Trophoblast cell (in vitro differentiated cells and primary cell): Measurements from ENCODE around the gene LRRC10.

ENCODE experiments used
- DNase-seq, 2 donors: peaks; one replicate each; pipeline ENCODE4 v3.0.0-alpha.2; 2016
- H2AFZ ChIP-seq: 2 replicates; pipeline ENCODE4 v1.6.1; 2013; ENCODE audit warnings: low read length, moderate library complexity, mild to moderate bottlenecking; ENCODE audit not compliant: insufficient read depth, poor library complexity
- H2AK5ac ChIP-seq: 2 replicates; pipeline ENCODE4 v1.6.1; 2013; ENCODE audit warnings: mild to moderate bottlenecking, low read length
- H2BK120ac ChIP-seq: 2 replicates; pipeline ENCODE4 v1.6.1; 2013; ENCODE audit warnings: low read length, mild to moderate bottlenecking, moderate library complexity; ENCODE audit not compliant: insufficient read depth, poor library complexity
- H2BK12ac ChIP-seq: 2 replicates; pipeline ENCODE4 v1.6.1; 2013; ENCODE audit warnings: mild to moderate bottlenecking, low read length, moderate library complexity
- H2BK5ac ChIP-seq: 2 replicates; pipeline ENCODE4 v1.6.1; 2013; ENCODE audit warnings: low read length, low read depth, moderate library complexity, mild to moderate bottlenecking; ENCODE audit not compliant: poor library complexity
- H3K14ac ChIP-seq: 2 replicates; pipeline ENCODE4 v1.6.1; 2013; ENCODE audit warnings: mild to moderate bottlenecking, low read length
- H3K18ac ChIP-seq: 2 replicates; pipeline ENCODE4 v1.6.1; 2013; ENCODE audit warnings: mild to moderate bottlenecking, low read length
- H3K23ac ChIP-seq: 2 replicates; pipeline ENCODE4 v1.6.1; 2013; ENCODE audit warnings: low read length
- H3K27ac ChIP-seq: 2 replicates; pipeline ENCODE4 v1.5.1; 2013; ENCODE audit warnings: low read depth, mild to moderate bottlenecking, inconsistent platforms, low read length, moderate library complexity
- H3K27me3 ChIP-seq: 2 replicates; pipeline ENCODE4 v1.6.1; 2013; ENCODE audit warnings: inconsistent platforms, mild to moderate bottlenecking, low read length, moderate library complexity; ENCODE audit not compliant: insufficient read depth
- H3K36me3 ChIP-seq, 2 experiments: 1 replicate in 1 of 2; 2 replicates in 1 of 2; pipeline ENCODE4 v1.6.1; 2013; ENCODE audit warnings: low read length in 2 of 2, mild to moderate bottlenecking in 2 of 2, moderate library complexity in 1 of 2; ENCODE audit not compliant: insufficient read depth in 2 of 2, control insufficient read depth in 1 of 2
- H3K4ac ChIP-seq: 2 replicates; pipeline ENCODE4 v1.6.1; 2013; ENCODE audit warnings: low read depth, mild to moderate bottlenecking, low read length, moderate library complexity
- H3K4me1 ChIP-seq, 2 experiments: 1 replicate in 1 of 2; 2 replicates in 1 of 2; pipeline ENCODE4 v1.6.1; 2013; ENCODE audit warnings: low read length in 2 of 2, mild to moderate bottlenecking in 2 of 2, moderate library complexity in 1 of 2; ENCODE audit not compliant: insufficient read depth in 2 of 2, control insufficient read depth in 1 of 2
- H3K4me2 ChIP-seq: 2 replicates; pipeline ENCODE4 v1.6.1; 2013; ENCODE audit warnings: inconsistent platforms, mild to moderate bottlenecking, low read length, moderate library complexity
- H3K4me3 ChIP-seq: 2 replicates; pipeline ENCODE4 v1.5.1; 2013; ENCODE audit warnings: mild to moderate bottlenecking, low read depth, low read length, inconsistent platforms
- H3K79me1 ChIP-seq: one replicate; pipeline ENCODE4 v1.6.1; 2013; ENCODE audit warnings: low read length
- H3K79me2 ChIP-seq: 2 replicates; pipeline ENCODE4 v1.6.1; 2013; ENCODE audit warnings: low read length, mild to moderate bottlenecking; ENCODE audit not compliant: control insufficient read depth, insufficient read depth, poor library complexity
- H3K9ac ChIP-seq: 2 replicates; pipeline ENCODE4 v1.6.1; 2013; ENCODE audit warnings: mild to moderate bottlenecking, low read length
- H3K9me3 ChIP-seq: 2 replicates; pipeline ENCODE4 v1.6.1; 2013; ENCODE audit warnings: low read depth, mild to moderate bottlenecking, control low read depth, inconsistent platforms, low read length; ENCODE audit not compliant: insufficient read depth
- H4K12ac ChIP-seq: 2 replicates; pipeline ENCODE4 v1.6.1; 2013; ENCODE audit warnings: low read depth, mild to moderate bottlenecking, low read length, moderate library complexity
- H4K8ac ChIP-seq: 2 replicates; pipeline ENCODE4 v1.6.1; 2013; ENCODE audit warnings: low read depth, mild to moderate bottlenecking, low read length, moderate library complexity
- H4K91ac ChIP-seq: one replicate; pipeline ENCODE4 v1.6.1; 2013; ENCODE audit warnings: low read depth, mild to moderate bottlenecking, low read length, moderate library complexity
- WGBS: extraction: QIAGEN DNeasy Blood & Tissue Kit; methylation state at CpG from one replicate; pipeline ENCODE4 v1.1.7; 2013; ENCODE audit warnings: missing lambda C conversion rate; ENCODE audit not compliant: insufficient read length, insufficient coverage; ENCODE audit errors: extremely low coverage; 5-methylcytosine and 5-hydroxymethylcytosine counted together

The LRRC10 gene

DNA sequence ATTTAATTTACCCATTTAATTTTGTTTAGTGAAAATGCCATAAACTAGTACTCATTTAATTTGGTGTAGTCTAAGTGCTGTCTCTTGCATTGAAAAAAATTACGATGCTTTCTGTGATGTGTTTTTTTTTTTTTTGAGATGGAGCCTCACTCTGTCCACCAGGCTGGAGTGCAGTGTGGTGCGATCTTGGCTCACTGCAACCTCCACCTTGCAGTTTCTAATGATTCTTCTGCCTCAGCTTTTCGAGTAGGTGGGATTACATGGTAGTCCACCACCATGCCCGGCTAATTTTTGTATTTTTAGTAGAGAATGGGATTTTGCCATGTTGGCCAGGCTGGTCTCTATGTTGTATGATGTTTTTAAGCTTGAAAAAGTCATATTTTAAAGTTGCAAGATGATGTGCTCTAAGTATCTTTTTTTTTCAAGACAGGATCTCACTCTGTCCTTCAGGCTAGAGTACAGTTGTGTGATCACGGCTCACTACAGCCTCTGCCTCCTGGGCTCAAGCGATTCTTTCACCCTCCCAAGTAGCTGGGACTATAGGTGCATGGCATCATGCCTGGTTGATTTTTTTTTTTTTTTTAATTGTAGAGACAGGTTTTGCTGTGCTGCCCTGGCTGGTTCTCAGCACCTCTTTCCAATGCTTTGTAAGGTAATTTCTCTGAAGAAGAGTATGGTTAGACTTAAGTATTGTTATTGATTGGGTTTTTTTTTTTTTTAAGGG lies 8.6 kb downstream of the LRRC10 start:
- Histone ChIP-seq H3K4me2 (no peak overlapping the region), H4K8ac (no peak overlapping the region), H3K27me3 (no peaks in the 10 kb centered on the region), H4K12ac (no peak overlapping the region), H2AFZ (no peak overlapping the region), H3K23ac (no peak overlapping the region), H3K4me3 (no peak overlapping the region), H2BK5ac (no peak overlapping the region), H3K18ac (no peak overlapping the region), H3K36me3 (peaks cover 18 to 34% of the 10 kb centered on the region in 2 experiments), H3K79me1 (no peaks in the 10 kb centered on the region), H3K14ac (no peak overlapping the region), H3K79me2 (no peaks in the 10 kb centered on the region), H4K91ac (no peak overlapping the region), H3K9me3 (no peaks in the 10 kb centered on the region), H3K9ac (no peak overlapping the region), H2BK12ac (no peak overlapping the region), H2BK120ac (no peak overlapping the region), H3K4me1 (no peaks in the 10 kb centered on the region), H3K27ac (no peak overlapping the region), H2AK5ac (no peak overlapping the region), H3K4ac (no peak overlapping the region)
- DNase-seq, result no peak
- WGBS, result no CpG with 5 or more reads among the region's 6 CpGs

DNA sequence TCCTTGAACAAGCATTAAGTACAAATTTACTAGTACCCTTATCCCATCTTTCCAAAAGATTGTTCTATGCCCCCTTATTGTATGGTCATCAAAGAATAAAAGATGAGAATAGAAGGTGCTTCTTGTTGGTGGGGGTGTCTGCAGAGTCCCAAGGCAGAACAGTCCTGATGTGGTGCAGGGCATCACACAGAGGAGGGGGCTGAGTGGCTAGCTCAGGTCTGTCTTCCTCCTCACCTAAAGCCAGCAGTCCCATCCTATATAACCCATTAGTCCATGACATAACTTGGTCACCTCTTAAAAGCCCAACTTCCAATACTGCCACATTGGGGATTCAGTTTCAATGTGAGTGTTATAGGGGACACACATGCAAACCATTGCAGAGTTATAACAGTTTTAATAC lies 9.9 kb downstream of the LRRC10 start:
- Histone ChIP-seq H3K23ac (no peak overlapping the region), H2BK5ac (no peak overlapping the region), H3K4ac (no peak overlapping the region), H3K79me2 (no peaks in the 10 kb centered on the region), H3K9me3 (no peaks in the 10 kb centered on the region), H3K27me3 (no peaks in the 10 kb centered on the region), H4K12ac (no peak overlapping the region), H3K79me1 (no peaks in the 10 kb centered on the region), H2AFZ (no peak overlapping the region), H4K8ac (no peak overlapping the region), H2AK5ac (no peak overlapping the region), H3K14ac (no peak overlapping the region), H4K91ac (no peak overlapping the region), H2BK120ac (no peak overlapping the region), H3K9ac (no peak overlapping the region), H3K4me3 (no peak overlapping the region), H2BK12ac (no peak overlapping the region), H3K36me3 (peaks cover 19 to 37% of the 10 kb centered on the region in 2 experiments), H3K4me2 (no peak overlapping the region), H3K27ac (no peak overlapping the region), H3K4me1 (no peaks in the 10 kb centered on the region), H3K18ac (no peak overlapping the region)
- DNase-seq, result no peak

GRCh38 chr12:69598174-69598753 lies 12.4 kb downstream of the LRRC10 start:
- no peaks in the 10 kb centered on the region for H3K79me2 ChIP-seq
- DNase-seq, result no peak
- no peak overlapping the region for H2BK5ac ChIP-seq
- H3K9me3 ChIP-seq, result no peaks in the 10 kb centered on the region
- H2BK120ac ChIP-seq, result no peak overlapping the region
- no peak overlapping the region for H4K8ac ChIP-seq
- no peak overlapping the region for H2AFZ ChIP-seq
- no peak overlapping the region for H2BK12ac ChIP-seq
- H3K27ac ChIP-seq, result no peak overlapping the region
- H3K9ac ChIP-seq, result no peak overlapping the region
- no CpG with 5 or more reads among the region's 4 CpGs for WGBS
- H3K27me3 ChIP-seq, result no peaks in the 10 kb centered on the region
- no peak overlapping the region for H4K91ac ChIP-seq
- no peak overlapping the region for H2AK5ac ChIP-seq
- no peak overlapping the region for H3K18ac ChIP-seq
- no peak overlapping the region for H3K23ac ChIP-seq
- H3K4ac ChIP-seq, result no peak overlapping the region
- H3K4me2 ChIP-seq, result no peak overlapping the region
- no peaks in the 10 kb centered on the region for H3K79me1 ChIP-seq
- no peak overlapping the region for H4K12ac ChIP-seq
- no peaks in the 10 kb centered on the region for H3K4me1 ChIP-seq
- no peak overlapping the region for H3K14ac ChIP-seq
- H3K4me3 ChIP-seq, result no peak overlapping the region
- H3K36me3 ChIP-seq, result peaks cover 29 to 46% of the 10 kb centered on the region in 2 experiments

DNA sequence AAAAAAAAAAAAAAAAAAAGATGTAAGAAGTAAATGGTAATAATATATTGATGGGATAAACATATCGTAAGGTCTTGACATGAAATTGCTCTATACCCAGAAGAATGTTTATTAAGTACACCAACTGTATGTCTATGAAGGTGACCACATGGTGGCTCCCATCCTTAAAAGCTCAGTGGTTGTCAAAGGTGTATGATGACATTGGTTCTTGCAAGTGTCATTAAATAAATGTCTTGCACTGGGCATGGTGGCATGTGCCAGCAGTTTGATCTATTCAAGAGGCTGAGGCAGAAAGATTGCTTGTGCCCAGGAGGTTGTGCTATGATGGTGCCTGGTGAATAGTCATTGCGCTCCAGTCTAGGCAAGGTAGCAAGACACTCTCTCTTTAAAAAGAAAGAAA lies 15.0 kb downstream of the LRRC10 start:
- Histone ChIP-seq H3K4me2 (no peak overlapping the region), H3K27me3 (no peaks in the 10 kb centered on the region), H3K9ac (no peak overlapping the region), H3K4me1 (no peaks in the 10 kb centered on the region), H3K4ac (no peak overlapping the region), H4K91ac (no peak overlapping the region), H3K18ac (no peak overlapping the region), H3K23ac (no peak overlapping the region), H3K4me3 (no peak overlapping the region), H4K12ac (no peak overlapping the region), H2AFZ (no peak overlapping the region), H2AK5ac (no peak overlapping the region), H2BK120ac (no peak overlapping the region), H3K9me3 (no peaks in the 10 kb centered on the region), H3K27ac (no peak overlapping the region), H3K79me2 (no peaks in the 10 kb centered on the region), H4K8ac (no peak overlapping the region), H3K14ac (no peak overlapping the region), H2BK5ac (no peak overlapping the region), H3K36me3 (peaks cover 31 to 51% of the 10 kb centered on the region in 2 experiments), H2BK12ac (no peak overlapping the region), H3K79me1 (no peaks in the 10 kb centered on the region)
- no peak for DNase-seq
- WGBS, result no CpG with 5 or more reads among the region's 2 CpGs
